Activated CD4-positive, alpha-beta T cell treated with anti-CD3 and anti-CD28 coated beads for 4 hours (primary cell): ENCODE results near the gene C10orf90.

Experiments used
- DNase-seq, 2 donors: peaks; one replicate each; pipeline ENCODE4 v3.0.0-alpha.2; 2020

Gene C10orf90

DNA sequence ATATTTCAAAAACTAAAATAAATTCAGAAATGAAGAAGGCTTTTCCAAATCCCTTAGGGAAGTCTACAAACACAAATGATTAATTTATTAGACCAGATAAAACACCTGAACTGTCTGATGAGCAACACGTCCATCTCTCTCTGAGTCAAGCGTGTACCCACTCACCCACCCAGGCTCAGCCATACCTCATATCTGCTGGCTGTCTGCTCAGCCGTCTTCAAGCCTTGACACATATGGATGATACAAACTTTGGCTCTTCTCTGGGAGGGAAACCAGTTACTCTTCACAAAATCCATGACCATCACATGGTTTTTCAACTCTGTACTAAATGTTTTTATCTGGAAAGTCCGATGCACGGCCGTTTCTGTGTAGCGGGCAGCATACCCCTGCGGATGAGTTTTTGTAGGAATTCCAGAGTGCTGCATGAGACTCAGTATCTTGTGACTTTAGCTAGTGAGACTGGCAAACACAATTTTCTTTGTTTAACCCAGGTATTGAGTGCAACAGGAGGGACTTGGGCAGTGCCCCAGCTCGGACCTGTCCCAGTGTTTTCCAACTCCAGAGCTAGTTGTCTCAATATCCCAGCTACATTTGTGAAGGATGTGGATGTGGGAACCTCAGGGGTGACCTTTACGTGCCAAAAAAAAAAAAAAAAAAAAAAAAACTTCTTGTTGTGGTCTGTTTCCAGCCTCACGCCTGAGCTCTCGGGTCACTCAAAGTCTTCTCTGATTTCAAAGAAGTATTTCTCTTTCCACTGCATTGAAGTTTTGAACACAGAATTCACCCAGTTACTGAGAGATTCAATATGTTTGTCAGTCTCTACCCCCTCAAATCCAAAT, at the start of gene C10orf90:
Gene C10orf90 (minus strand): TSS at position 638 of the 839 bp plus-strand sequence. CDS start 213 bp downstream, at position 425.
- DNase-seq, result no peak

- no peak for DNase-seq
Measured at GRCh38 chr10:126716366-126716765, 45.9 kb upstream of the C10orf90 start.

GRCh38 chr10:126713594-126713993, 43.1 kb upstream of the C10orf90 start:
- no peak for DNase-seq

DNA sequence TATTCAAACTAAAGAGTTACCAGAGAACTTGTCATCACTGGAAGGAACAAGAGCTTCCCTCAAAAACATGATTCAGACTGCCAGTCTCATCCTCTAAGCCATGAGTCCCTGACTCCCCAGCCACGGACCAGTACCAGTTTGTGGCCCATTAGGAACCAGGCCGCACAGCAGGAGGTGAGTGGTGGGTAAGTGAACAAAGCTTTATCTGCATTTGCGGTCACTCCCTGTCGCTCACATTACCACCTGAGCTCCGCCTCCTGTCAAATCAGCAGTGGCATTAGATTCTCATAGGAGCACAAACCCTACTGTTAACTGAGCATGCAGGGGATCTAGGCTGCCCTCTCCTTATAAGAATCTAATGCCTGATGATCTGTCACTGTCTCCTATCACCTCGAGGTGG, 42.2 kb upstream of the C10orf90 start:
- DNase-seq, result no peak

DNA sequence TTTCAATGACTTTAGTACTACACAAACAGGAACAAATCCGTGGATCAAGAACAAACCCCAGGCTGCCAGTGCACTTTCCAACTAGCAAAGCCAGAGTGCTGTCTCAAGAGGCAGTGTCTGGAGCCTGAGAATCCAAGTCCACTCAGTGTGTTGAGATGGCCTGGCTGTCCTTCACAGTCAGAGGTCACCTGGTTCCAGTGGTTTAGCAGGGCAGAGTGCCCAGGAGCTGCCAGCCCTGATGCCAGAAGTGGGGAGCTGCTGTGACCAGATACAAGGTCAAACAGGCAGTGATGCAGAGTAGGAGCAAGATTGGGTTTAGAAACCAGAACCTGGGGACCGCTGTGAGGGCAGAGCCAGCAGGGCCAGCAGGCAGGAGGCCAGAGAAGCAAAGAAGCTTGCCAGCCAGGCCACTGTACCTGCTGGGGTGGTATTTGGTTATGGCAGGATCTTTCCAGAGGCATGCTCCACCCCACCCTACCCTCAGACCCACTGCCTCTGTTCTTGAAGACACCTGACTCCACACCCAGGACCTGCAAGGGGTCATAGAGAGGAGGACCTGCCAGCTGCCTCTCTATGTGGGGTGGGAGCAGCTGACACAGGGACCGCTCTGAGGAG, 35.6 kb upstream of the C10orf90 start:
- no peak for DNase-seq

DNA sequence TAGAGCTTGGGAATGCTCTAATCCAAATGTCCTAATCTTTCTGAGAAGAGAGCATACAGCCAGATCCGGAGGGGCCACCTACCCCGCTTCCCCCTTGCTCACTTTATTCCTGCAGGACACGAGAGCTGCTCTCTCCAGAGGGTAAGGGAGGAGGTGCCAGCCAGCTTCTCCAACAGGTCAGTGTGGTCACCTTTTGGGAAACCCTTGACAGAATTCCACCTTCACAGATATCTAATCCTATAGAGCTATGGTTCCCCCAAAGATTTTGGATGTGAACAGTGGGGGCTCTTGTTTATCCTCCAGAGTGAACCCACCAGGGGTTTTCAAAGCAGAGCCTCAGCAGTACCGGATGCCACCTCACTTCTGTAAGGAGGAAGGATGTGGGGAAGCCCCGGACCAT, 34.6 kb upstream of the C10orf90 start:
- no peak for DNase-seq

GRCh38 chr10:126704649-126705048, 34.2 kb upstream of the C10orf90 start:
- DNase-seq, result no peak

DNA sequence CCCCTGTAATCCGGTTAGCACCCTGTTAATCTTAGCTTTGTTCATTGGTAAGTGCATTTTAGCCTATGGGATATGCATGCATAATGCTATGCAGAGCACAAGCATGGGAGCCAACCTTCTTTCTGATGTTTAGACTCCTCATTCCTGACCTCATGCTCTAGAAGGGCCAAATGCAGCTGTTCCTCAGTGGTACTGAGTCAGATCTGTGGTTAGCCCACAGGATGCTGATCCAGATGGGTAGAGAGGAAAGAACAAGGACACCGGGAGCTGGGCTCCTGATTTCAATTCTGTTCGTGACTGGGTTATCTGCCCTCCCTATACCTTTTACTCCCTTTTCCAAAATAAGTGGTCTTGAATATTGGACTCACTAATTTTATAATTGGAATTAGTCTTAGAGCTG, 31.7 kb upstream of the C10orf90 start:
- DNase-seq, result no peak

GRCh38 chr10:126701526-126701925, 31.0 kb upstream of the C10orf90 start:
- no peak for DNase-seq

- DNase-seq, result no peak
Measured at GRCh38 chr10:126696684-126697083, 26.2 kb upstream of the C10orf90 start.

DNA sequence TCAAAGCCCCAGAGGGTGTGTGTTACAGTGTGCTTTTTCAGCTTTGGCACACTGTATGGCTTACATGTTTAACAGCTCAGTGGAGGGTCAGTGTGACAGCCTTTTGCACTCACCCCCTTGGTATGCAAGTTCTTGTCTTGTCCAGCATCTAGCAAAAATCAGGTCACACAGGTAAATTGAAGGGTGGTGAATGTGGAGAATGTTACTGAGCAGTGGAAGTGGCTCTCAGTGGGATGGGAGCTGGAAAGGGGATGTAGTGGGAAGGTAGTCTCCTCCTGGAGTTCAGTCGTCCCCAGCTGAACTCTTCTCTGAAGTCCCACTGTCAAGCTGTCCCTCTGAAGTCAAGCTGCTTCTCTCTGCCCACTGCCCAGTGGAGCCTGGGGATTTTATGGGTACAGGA, 21.0 kb upstream of the C10orf90 start:
- no peak for DNase-seq

GRCh38 chr10:126690534-126690933, 20.0 kb upstream of the C10orf90 start:
- no peak for DNase-seq

- DNase-seq, result no peak
Measured at GRCh38 chr10:126689461-126689994, 19.0 kb upstream of the C10orf90 start.

DNA sequence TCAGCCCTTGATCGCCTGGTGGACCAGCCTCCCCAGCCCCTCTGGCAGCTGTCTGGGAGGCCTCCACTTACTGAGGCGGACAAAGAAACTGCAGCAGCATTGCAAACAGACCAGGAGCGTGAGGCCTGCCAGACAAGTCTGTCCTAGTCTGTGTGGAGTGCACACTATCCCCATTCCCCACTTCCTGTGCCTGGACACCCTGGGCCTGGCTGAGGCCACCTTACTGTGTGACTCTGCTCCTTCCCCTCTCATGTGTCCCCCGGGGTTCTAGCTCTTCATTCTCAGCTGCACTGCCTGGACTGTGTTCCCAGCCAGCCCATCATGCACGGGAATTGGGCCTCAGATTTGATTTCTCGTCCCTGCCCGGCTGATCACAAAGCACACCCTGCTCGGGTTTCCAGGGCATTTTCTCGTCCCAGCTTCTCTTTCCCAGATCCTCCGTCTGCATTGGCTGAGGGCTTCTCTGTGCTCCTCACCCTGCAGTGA, 16.7 kb upstream of the C10orf90 start:
- DNase-seq, result no peak

DNA sequence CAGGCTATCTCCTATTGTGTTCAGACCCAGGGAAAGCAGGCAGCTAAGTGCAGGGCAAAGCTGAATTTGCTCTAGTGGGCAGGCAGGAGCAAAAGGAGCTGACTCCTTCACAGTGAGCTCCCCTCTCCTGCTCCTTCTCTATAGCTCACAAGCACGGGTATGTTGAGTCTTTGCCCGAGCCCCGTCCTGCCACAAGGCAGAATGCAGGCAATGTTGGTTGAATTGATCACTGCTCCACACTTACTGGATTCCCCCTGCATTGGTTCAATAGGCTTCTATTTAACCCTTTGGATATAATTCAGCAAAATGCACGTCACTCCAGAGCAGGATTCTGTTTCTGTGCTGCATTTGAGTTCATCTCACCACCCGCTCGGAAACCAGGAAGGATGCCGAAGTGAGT, 16.2 kb upstream of the C10orf90 start:
- no peak for DNase-seq

- DNase-seq, result no peak
Measured at GRCh38 chr10:126686268-126686667, 15.8 kb upstream of the C10orf90 start.

DNA sequence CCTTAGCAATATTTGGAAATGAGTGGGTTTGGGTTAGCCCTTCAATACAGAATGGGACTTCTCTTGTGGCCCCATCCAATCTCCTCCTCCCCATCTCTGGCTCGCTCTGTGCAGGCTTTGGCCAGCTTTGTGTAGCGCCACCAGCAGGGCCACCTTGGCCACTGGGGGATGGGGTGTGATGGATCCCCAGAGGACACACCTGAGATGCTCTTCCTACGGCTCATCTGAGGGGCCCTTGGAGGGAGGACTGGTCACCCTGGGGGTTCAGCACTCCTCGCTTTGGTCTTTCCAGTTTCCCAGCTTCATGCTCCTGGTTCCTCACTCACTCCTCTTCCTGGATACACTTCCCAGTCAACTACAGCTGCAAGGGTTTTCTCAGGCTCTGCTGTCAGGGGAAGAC, 15.3 kb upstream of the C10orf90 start:
- DNase-seq, result no peak

DNA sequence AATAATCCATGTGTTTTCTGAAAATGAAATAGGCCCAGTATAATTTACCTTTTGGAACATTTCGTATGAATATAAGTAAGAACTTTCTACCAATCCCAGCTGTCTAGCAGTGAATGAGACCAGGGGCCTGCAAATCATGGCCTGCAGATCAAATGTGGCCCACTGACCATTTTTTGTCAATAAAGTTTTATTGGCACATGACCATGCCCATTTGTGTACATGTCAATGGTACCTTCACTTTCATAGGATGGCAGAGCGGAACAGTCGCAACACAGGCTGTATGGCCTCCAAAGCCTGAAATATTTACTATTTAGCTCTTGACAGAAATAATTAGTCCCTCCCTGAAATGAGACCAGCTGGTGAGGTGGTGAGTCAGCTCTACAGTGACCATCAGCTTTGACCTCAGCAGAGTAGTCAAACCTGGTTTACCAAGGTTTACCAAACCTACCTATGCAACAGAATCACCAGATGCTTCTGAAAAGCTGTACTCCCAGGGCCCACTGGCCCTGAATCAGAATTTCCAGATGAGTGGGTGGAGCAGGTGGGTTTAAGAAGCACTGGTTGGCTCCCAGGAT, 13.8 kb upstream of the C10orf90 start:
- DNase-seq, result no peak

GRCh38 chr10:126683466-126683865, 13.0 kb upstream of the C10orf90 start:
- no peak for DNase-seq

DNA sequence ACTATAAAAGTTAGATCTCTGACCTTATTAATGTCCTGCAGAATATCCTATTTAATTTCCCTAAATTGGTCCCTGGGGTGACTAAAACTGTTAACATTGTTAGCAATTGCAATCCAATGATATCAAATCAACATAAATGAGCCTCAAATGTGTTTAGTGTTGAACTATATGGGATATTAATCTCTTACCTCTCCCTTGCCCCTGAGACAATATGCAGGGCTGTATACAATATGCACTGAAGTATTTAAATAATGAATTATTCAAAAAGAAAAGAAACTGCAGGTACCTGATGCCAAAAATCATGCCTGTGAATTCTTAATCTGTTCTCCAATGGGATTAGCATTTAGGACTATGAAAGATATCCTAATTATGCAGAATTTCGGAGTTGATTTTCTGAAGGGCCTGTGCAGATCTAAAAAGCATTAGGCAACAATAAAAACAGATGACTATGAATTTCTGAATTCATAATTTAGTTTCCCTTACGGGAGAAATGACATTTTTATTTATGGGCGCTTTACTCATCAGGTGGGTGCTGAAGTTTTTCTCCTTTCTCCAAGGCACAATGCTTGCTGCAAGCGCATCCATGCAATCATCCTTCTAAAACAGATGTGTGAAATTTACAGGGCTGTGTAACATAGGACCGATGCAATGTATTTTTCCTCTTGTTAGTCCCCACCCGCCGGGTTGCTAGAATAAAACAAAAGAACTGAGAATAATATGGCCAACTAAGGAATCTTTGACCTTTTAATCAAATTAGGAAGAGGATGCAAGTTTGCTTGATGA, 5.4 kb upstream of the C10orf90 start:
- DNase-seq, result no peak

DNA sequence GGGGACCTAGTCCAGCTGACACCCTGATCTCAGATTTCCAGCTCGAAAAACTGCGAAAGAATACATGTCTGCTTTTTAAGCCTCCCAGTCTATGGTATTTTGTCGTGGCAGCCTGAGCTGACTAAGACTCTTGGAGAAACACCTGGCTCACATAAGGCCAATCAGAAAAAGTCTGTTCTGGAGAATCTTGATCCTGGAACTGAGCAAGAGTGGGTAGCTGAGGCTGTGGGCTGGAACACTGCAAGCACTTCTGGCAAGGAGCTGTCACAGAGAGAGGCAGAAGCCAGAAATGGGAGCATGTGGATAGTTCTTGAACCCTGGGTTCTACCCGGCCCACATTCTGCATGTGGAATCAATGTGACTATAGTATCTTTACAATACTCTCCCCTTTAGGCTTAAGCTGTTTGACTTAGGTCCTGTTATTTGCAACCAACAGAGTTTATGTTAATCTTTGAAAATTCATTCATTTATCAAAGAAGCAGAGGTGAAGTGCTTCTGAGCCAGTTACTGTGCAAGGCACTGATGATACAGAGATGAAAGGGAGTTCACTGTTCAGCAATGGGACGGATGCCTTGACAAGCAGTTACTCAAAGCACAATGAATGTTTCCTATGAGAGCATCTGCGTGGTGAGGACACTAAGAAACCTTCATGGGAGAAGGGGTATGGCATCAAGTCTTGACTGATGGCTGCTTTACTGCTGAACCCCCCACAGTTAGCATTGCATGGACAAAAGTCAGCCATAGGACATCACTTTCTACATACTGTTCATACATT, 4.4 kb upstream of the C10orf90 start:
- DNase-seq, result no peak

DNA sequence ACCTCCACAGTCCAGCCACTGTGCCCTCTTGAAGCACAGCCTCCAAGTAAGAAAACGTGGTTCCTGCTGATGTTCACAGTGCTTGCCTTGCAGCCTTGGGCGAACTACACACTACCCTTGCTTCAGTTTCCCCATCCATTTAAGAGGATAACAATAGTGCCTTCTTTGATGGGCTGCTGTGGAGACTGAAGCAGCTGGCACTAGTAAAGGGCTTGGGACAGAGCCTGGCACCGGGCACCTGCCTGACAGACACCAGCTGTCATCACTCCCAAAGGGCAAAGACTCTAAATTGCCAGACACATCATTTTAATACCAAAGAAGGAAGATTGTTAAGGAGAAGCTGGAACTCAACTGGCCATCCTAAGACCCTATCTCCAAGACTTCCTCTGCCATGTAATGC, 3.1 kb upstream of the C10orf90 start:
- DNase-seq, result no peak
